HG02798 (cell line): ENCODE measurements around the gene TMEM101.
"Not testable (repeated sequence)": the region's sequence is repeated elsewhere in the genome, so short reads cannot be mapped to it uniquely, and the experiment has no call there.

Source experiments
- ATAC-seq: cut with Tn5 transposase; IDR thresholded peaks from one replicate; pipeline ENCODE4 v1.9.1; 2021; ENCODE audit warnings: mild to moderate bottlenecking; ENCODE audit not compliant: unreplicated experiment, poor library complexity

Gene TMEM101

GRCh38 chr17:43979011-43979410 is 35.8 kb downstream of the TMEM101 start:
- no peak for ATAC-seq

GRCh38 chr17:43978078-43978477 is 36.7 kb downstream of the TMEM101 start:
- ATAC-seq, result no peak

GRCh38 chr17:43976963-43977837 is 37.6 kb downstream of the TMEM101 start:
- ATAC-seq, result no peak

GRCh38 chr17:43975898-43976297 is 38.9 kb downstream of the TMEM101 start:
- ATAC-seq, result no peak

GRCh38 chr17:43974382-43975266 is 40.1 kb downstream of the TMEM101 start:
- ATAC-seq, result no peak

- ATAC-seq, result not testable (repeated sequence)
These were observed 42.1 kb downstream of the TMEM101 start for GRCh38 chr17:43972444-43973212.

GRCh38 chr17:43971436-43971835 is 43.3 kb downstream of the TMEM101 start:
- not testable (repeated sequence) for ATAC-seq

GRCh38 chr17:43970366-43970765 is 44.4 kb downstream of the TMEM101 start:
- no peak for ATAC-seq

- ATAC-seq, result no peak
These were observed 47.4 kb downstream of the TMEM101 start for GRCh38 chr17:43967251-43967875.

GRCh38 chr17:43966276-43966675 is 48.5 kb downstream of the TMEM101 start:
- ATAC-seq, result no peak

- ATAC-seq, result no peak
These were observed 52.3 kb downstream of the TMEM101 start for GRCh38 chr17:43962479-43962878.

GRCh38 chr17:43961954-43962353 is 52.8 kb downstream of the TMEM101 start:
- no peak for ATAC-seq

- not testable (repeated sequence) for ATAC-seq
These were observed 53.5 kb downstream of the TMEM101 start for GRCh38 chr17:43961292-43961691.
